CD4-positive, alpha-beta memory T cell (primary cell): ENCODE results near the gene TH. TPM values are rescaled to one million over a fixed set of nuclear protein-coding genes. Genes with fewer than 3 reads are reported as not detected.

Experiments used
- CTCF ChIA-PET: fragments of 350-600 bp; sonication (Branson Sonifier 250); formaldehyde crosslinking; loops from one replicate; lab custom pipeline; 2021; ENCODE audit warnings: inconsistent platforms; ENCODE audit not compliant: partially characterized antibody; lab: Charles Lee
- POLR2A ChIA-PET: fragments of 350-600 bp; sonication (Branson Sonifier 250); formaldehyde crosslinking; loops from one replicate; lab custom pipeline; 2021; ENCODE audit not compliant: partially characterized antibody; lab: Charles Lee
- DNase-seq, 5 donors: peaks; one replicate each; pipeline versions ENCODE4 v3.0.0 to v3.0.0-alpha.2; 2020 to 2022; ENCODE audit warnings: mixed read lengths in 1 of 5
- H3K27ac ChIP-seq: one replicate; pipeline ENCODE4 v1.7.0; 2013; ENCODE audit warnings: low read depth, low read length
- H3K27me3 ChIP-seq: 2 replicates; pipeline ENCODE4 v1.7.0; 2013; ENCODE audit warnings: mild to moderate bottlenecking, low read length, moderate library complexity; ENCODE audit not compliant: insufficient read depth
- H3K36me3 ChIP-seq: 2 replicates; pipeline ENCODE4 v1.7.0; 2013; ENCODE audit warnings: mild to moderate bottlenecking, low read length, moderate library complexity; ENCODE audit not compliant: insufficient read depth
- H3K4me1 ChIP-seq: 2 replicates; pipeline ENCODE4 v1.7.0; 2013; ENCODE audit warnings: mild to moderate bottlenecking, low read length, moderate library complexity; ENCODE audit not compliant: insufficient read depth
- H3K4me3 ChIP-seq, 2 donors: one replicate each; pipeline ENCODE4 v1.7.0; 2013; ENCODE audit warnings: low read length in 2 of 2, mild to moderate bottlenecking in 1 of 2
- H3K9me3 ChIP-seq, 2 donors: one replicate each; pipeline ENCODE4 v1.7.0; 2013; ENCODE audit warnings: low read length in 2 of 2, control low read depth in 1 of 2; ENCODE audit not compliant: control insufficient read depth in 1 of 2
- H3K27ac Mint-ChIP-seq, 7 donors: one replicate each; pipeline ENCODE4 v1.8.0; 2020 to 2021; ENCODE audit warnings: mixed read lengths in 7 of 7, mild to moderate bottlenecking in 6 of 7, inconsistent platforms in 3 of 7, moderate library complexity in 3 of 7
- H3K27me3 Mint-ChIP-seq, 2 donors: one replicate each; pipeline ENCODE4 v1.8.0; 2020 to 2021; ENCODE audit warnings: mixed read lengths in 2 of 2
- H3K36me3 Mint-ChIP-seq, 2 donors: one replicate each; pipeline ENCODE4 v1.8.0; 2020 to 2021; ENCODE audit warnings: mixed read lengths in 2 of 2, inconsistent platforms in 1 of 2, mild to moderate bottlenecking in 1 of 2
- H3K4me1 Mint-ChIP-seq, 4 donors: one replicate each; pipeline ENCODE4 v1.8.0; 2020 to 2021; ENCODE audit warnings: mixed read lengths in 4 of 4, mild to moderate bottlenecking in 1 of 4
- H3K4me3 Mint-ChIP-seq, 8 donors: one replicate each; pipeline ENCODE4 v1.8.0; 2020 to 2021; ENCODE audit warnings: mixed read lengths in 8 of 8, mild to moderate bottlenecking in 7 of 8, moderate library complexity in 6 of 8, inconsistent platforms in 3 of 8
- H3K9me3 Mint-ChIP-seq, 8 donors: one replicate each; pipeline ENCODE4 v1.8.0; 2020 to 2021; ENCODE audit warnings: mixed read lengths in 8 of 8, mild to moderate bottlenecking in 5 of 8, inconsistent platforms in 3 of 8, moderate library complexity in 1 of 8
- intact Hi-C: fragments of 100-400 bp; cut with micrococcal nuclease; formaldehyde crosslinking; loops from one replicate; pipeline ENCODE4 v1.15.1; 2023
- polyA plus RNA-seq, 2 donors: library from polyadenylated mRNA; unstranded; fragments of 300-500 nt; fragmentation: Illumina TruSeq; gene quantifications; one replicate each; pipeline ENCODE4 v1.2.3, GENCODE V29; 2021
- total RNA-seq, 2 experiments: library from RNA; stranded (reverse); gene quantifications; one replicate each; pipeline ENCODE4 v1.2.3, GENCODE V29; 2021

Gene TH
- total and polyA plus RNA-seq, 4 experiments from 2014 or later, result not detected

DNA sequence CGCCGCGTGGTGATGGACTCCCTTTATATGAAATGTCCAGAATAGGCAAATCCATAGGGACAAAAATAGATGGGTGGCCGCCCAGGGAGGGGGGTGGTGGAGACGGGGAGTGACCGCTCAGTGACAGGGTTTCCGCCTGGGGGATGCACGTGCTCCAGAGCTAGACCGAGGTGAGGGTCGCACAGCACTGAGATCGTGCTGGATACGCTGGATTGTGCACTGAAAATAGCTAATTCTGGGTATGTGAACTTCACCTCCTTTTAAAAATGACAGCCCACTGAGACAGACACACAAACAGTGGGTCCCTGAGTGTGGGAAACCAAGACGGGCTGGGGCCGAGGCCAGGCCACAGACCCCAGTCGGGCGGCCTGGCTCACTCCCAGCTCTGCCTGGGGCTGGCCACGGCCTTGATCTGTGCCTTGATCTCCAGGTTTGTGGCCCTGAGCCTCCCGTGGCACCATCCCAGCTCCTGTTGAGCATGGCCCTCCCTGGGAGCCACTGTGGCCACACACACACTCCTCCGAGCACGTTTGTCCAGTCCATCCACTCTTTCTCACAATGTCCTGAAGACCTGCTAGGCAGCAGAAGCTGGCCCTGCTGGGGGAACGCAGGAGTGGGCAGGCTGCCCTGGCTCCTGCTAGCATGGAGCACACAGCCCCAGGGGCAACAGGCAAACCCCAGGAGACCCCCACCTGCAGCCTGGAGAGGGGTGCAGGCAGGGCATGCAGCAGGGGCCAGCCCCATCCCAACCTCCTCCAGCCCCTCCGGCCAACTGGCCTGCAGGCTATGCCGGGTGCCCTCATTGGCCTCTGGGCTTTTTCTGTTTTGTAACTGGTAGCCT lies 41.0 kb upstream of the TH start:
- no peak overlapping the region for H3K27ac Mint-ChIP-seq
- H3K4me3 Mint-ChIP-seq, result peak overlapping the region in 1 of 8 donors; percentile 24
- peaks cover 5 to 12% (median 10%) of the 10 kb centered on the region in 4 donors for H3K4me1 Mint-ChIP-seq
- no peaks in the 10 kb centered on the region for H3K36me3 ChIP-seq
- intact Hi-C loops, result loop anchor here (10.0 kb wide), 1 partner anchor 52 kb away; no protein-coding TSS in a partner anchor
- H3K27me3 ChIP-seq, result no peaks in the 10 kb centered on the region
- H3K9me3 ChIP-seq, result no peaks in the 10 kb centered on the region
- CTCF ChIA-PET, result no interaction called here
- peaks cover 25% of the 10 kb centered on the region for H3K4me1 ChIP-seq
- peak in 1 of 5 donors; percentile 22 for DNase-seq
- H3K36me3 Mint-ChIP-seq, result no peaks in the 10 kb centered on the region
- H3K4me3 ChIP-seq, result no peak overlapping the region
- H3K27me3 Mint-ChIP-seq, result peaks cover 1 to 3% of the 10 kb centered on the region in 2 donors
- no peak overlapping the region for H3K27ac ChIP-seq
- H3K9me3 Mint-ChIP-seq, result no peaks in the 10 kb centered on the region
- POLR2A ChIA-PET, result no interaction called here

DNA sequence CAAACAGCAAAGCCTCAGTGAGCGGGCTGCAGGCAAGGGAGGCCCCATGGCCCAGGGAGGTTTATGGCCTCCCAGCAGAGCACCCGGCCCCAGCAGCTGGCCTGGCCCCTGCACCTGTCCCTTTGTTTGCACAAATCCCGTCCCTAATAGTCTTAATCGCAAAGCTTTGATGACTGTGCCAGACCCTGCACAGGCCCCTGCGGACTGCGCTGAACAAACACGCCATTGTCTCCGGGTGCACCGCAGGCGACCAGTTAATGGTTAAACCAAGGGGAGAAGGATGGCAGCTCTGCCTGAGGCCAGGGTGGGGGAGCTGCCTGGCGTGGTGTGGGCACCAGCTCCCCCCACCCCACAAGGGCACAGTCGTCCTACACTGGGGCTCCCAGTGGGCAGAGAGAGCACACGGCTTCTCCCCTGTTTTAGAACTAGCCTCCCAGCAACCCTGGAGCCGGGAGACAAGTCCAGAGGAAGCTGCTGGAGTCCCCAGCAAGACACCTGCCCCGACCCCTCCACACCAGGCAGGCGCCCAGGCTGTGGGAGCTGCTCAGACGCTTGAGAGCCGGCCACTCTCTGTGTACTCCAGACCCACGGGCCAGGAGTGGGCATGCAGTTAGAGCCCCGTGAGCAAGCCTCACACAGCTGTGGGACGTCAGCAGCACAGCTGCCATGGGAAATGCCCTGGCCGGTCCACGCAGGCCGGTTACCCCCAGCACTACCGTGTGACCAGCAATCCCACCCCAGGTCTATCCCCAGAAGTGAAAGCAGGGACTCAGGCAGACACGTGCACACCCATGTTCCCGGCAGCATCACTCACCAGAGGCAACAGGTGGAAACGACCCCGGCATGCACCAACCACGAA lies 39.7 kb upstream of the TH start:
- Mint-ChIP-seq H3K4me3 (no peak overlapping the region), H3K36me3 (no peaks in the 10 kb centered on the region), H3K4me1 (peaks cover 5 to 12% (median 10%) of the 10 kb centered on the region in 4 donors), H3K9me3 (no peaks in the 10 kb centered on the region), H3K27ac (no peak overlapping the region), H3K27me3 (peaks cover 1 to 3% of the 10 kb centered on the region in 2 donors)
- Histone ChIP-seq H3K36me3 (no peaks in the 10 kb centered on the region), H3K27me3 (no peaks in the 10 kb centered on the region), H3K4me1 (peaks cover 12% of the 10 kb centered on the region), H3K4me3 (no peak overlapping the region), H3K9me3 (no peaks in the 10 kb centered on the region), H3K27ac (no peak overlapping the region)
- DNase-seq, result peak in 1 of 5 donors; percentile 25
- CTCF ChIA-PET, result no interaction called here
- POLR2A ChIA-PET, result no interaction called here
- intact Hi-C loops, result loop anchor here (10.0 kb wide), 1 partner anchor 53 kb away; no protein-coding TSS in a partner anchor

DNA sequence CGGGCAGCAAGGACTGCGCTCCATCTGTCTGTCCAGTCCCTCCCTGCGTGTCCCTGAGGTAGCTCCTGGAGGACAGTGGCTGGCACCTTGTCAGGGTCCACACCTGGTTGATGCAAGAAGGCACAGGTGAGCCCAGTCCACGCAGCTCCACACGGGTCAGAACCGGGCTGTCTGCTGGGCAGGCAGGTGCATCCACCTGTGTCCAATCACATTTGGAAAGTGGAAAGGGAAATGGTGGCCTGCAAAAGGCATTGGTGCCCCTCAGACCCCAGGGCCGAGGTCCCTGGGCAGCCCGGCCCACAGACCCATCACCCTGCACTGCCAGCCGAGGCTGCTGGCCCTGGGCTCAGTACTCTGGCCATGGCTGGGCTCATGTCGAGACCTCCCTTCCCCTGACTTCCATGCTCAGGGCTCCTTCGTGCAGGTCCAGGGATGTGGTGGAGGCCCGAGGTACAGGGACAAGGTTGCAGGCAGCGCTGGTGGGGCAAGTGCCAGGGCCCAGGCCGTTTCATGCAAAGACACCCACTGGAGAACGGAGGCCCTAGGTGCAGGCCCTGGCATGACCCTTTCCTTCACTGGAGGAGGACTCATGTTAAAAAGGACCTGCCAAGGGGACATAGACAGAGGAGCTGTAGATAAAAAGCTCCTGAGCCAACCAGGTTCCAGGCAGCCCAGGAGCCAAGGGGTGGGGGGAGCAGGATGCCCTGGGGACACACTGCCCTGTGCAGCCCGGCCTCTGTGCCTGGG lies 38.9 kb upstream of the TH start:
- Mint-ChIP-seq H3K4me3 (no peak overlapping the region), H3K4me1 (peaks cover 5 to 12% (median 10%) of the 10 kb centered on the region in 4 donors), H3K27me3 (peaks cover 1 to 3% of the 10 kb centered on the region in 2 donors), H3K36me3 (no peaks in the 10 kb centered on the region), H3K27ac (no peak overlapping the region), H3K9me3 (no peaks in the 10 kb centered on the region)
- no peaks in the 10 kb centered on the region for H3K27me3 ChIP-seq
- peaks cover 11% of the 10 kb centered on the region for H3K4me1 ChIP-seq
- H3K4me3 ChIP-seq, result no peak overlapping the region
- H3K36me3 ChIP-seq, result no peaks in the 10 kb centered on the region
- no peak for DNase-seq
- ChIA-PET CTCF (interaction anchor here (1.1 kb wide), 1 partner anchor 16 kb away, joined by 3 read pairs; no protein-coding TSS in a partner anchor), POLR2A (no interaction called here)
- intact Hi-C loops, result loop anchor here (10.0 kb wide), 1 partner anchor 54 kb away; no protein-coding TSS in a partner anchor
- no peaks in the 10 kb centered on the region for H3K9me3 ChIP-seq
- H3K27ac ChIP-seq, result no peak overlapping the region

DNA sequence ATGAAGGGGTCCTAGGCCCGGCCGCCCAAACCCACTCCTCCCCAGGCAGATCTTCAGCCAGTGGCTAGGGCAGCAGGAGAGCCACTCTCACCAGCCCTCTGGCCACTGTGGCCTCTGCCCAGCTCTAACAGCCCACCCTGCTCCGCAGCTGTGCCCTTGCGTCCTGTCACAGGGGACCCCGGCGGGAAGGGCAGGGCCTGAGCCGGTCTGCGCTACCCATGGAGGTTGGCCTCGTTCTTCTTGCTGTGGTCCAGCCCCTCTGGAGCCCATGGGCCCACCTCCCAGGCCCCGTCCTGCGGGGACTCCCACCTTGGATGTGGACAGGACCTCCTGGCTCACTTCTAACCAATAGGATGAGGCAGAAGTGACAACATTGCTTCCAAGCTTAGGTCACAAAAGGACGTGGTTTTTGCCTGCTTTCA lies 38.3 kb upstream of the TH start:
- Histone ChIP-seq H3K9me3 (no peaks in the 10 kb centered on the region), H3K4me1 (peaks cover 11% of the 10 kb centered on the region), H3K27me3 (no peaks in the 10 kb centered on the region), H3K4me3 (no peak overlapping the region), H3K27ac (no peak overlapping the region), H3K36me3 (no peaks in the 10 kb centered on the region)
- H3K9me3 Mint-ChIP-seq, result no peaks in the 10 kb centered on the region
- H3K27me3 Mint-ChIP-seq, result peaks cover 1 to 3% of the 10 kb centered on the region in 2 donors
- H3K4me1 Mint-ChIP-seq, result peaks cover 5 to 12% (median 10%) of the 10 kb centered on the region in 4 donors
- H3K36me3 Mint-ChIP-seq, result no peaks in the 10 kb centered on the region
- CTCF ChIA-PET, result interaction anchor here (1.1 kb wide), 1 partner anchor 16 kb away, joined by 3 read pairs; no protein-coding TSS in a partner anchor
- H3K27ac Mint-ChIP-seq, result no peak overlapping the region
- intact Hi-C loops, result loop anchor here (10.0 kb wide), 1 partner anchor 55 kb away; no protein-coding TSS in a partner anchor
- POLR2A ChIA-PET, result no interaction called here
- H3K4me3 Mint-ChIP-seq, result no peak overlapping the region
- DNase-seq, result peak in 1 of 5 donors; percentile 19

- peak in 1 of 5 donors; percentile 13 for DNase-seq
- Mint-ChIP-seq H3K27ac (no peak overlapping the region), H3K4me1 (peaks cover 5 to 12% (median 10%) of the 10 kb centered on the region in 4 donors), H3K9me3 (no peaks in the 10 kb centered on the region), H3K36me3 (no peaks in the 10 kb centered on the region), H3K27me3 (peaks cover 1 to 3% of the 10 kb centered on the region in 2 donors), H3K4me3 (no peak overlapping the region)
- Histone ChIP-seq H3K4me3 (no peak overlapping the region), H3K4me1 (peaks cover 11% of the 10 kb centered on the region), H3K36me3 (no peaks in the 10 kb centered on the region), H3K9me3 (no peaks in the 10 kb centered on the region), H3K27me3 (no peaks in the 10 kb centered on the region), H3K27ac (no peak overlapping the region)
- CTCF ChIA-PET, result no interaction called here
- POLR2A ChIA-PET, result no interaction called here
- intact Hi-C loops, result no loop called here
Measured at GRCh38 chr11:2209370-2209801, 37.8 kb upstream of the TH start.

- H3K9me3 Mint-ChIP-seq, result no peaks in the 10 kb centered on the region
- H3K36me3 Mint-ChIP-seq, result no peaks in the 10 kb centered on the region
- no peak overlapping the region for H3K4me3 Mint-ChIP-seq
Measured at GRCh38 chr11:2208691-2209369, 37.2 kb upstream of the TH start.

More at GRCh38 chr11:2208691-2209369, 37.2 kb upstream of the TH start:
- Histone ChIP-seq H3K4me3 (no peak overlapping the region), H3K27me3 (no peaks in the 10 kb centered on the region), H3K27ac (no peak overlapping the region), H3K36me3 (no peaks in the 10 kb centered on the region), H3K4me1 (peaks cover 8% of the 10 kb centered on the region), H3K9me3 (no peaks in the 10 kb centered on the region)
- POLR2A ChIA-PET, result no interaction called here
- intact Hi-C loops, result no loop called here
- Mint-ChIP-seq H3K4me1 (peaks cover 2 to 7% (median 6%) of the 10 kb centered on the region in 4 donors), H3K27me3 (peaks cover 1 to 3% of the 10 kb centered on the region in 2 donors), H3K27ac (no peak overlapping the region)
- DNase-seq, result no peak
- CTCF ChIA-PET, result no interaction called here
